ENCODE measurements around the gene GGT6. TPM values are rescaled to one million over a fixed set of nuclear protein-coding genes. Genes with fewer than 3 reads are reported as not detected.
A peak's percentile ranks its signal among the peaks of the same experiment; 100 is the strongest.

GGT6 gene
- polyA plus RNA-seq, 1 donor (not counting 4 experiments of a cell fraction or from before 2014, with no cell fraction given): 0.93 TPM

DNA sequence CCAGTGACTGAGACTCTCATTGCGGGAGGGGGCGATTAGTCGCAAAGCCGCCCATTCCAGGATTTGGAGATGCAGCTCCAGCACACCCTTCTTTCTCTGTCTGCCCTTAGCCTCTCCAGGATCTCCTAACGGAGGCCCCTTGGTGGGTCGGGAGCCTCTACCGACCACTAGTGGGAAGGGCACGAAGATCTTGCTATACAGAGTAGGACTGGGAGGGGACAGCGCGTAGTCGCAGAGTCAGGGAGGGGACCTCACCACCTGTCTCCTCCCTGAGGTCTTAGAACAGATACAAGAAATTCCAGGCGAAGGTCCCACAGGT lies 23.4 kb upstream of the GGT6 start:
- no peaks in the 10 kb centered on the region for H3K79me2 ChIP-seq (ENCODE audit: control insufficient read depth, insufficient read depth, low read length)
- TF ChIP-seq, protein P1, sequence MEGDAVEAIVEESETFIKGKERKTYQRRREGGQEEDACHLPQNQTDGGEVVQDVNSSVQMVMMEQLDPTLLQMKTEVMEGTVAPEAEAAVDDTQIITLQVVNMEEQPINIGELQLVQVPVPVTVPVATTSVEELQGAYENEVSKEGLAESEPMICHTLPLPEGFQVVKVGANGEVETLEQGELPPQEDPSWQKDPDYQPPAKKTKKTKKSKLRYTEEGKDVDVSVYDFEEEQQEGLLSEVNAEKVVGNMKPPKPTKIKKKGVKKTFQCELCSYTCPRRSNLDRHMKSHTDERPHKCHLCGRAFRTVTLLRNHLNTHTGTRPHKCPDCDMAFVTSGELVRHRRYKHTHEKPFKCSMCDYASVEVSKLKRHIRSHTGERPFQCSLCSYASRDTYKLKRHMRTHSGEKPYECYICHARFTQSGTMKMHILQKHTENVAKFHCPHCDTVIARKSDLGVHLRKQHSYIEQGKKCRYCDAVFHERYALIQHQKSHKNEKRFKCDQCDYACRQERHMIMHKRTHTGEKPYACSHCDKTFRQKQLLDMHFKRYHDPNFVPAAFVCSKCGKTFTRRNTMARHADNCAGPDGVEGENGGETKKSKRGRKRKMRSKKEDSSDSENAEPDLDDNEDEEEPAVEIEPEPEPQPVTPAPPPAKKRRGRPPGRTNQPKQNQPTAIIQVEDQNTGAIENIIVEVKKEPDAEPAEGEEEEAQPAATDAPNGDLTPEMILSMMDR (optimal IDR thresholded peaks at IDR 0.05 in 1 of 3, IDR thresholded peaks at IDR 0.05 in 1 of 3, conservative IDR thresholded peaks at IDR 0.05 in 1 of 3; ENCODE audit: extremely low read depth in 1 of 3, insufficient read depth in 2 of 3, low read length in 3 of 3): no peak
- TF ChIP-seq EZH2 (IDR thresholded peaks at IDR 0.05; ENCODE audit: low read length): peak; percentile 46
- FAIRE-seq (no peak), DNase-seq (ENCODE audit: low read depth, low spot score) (no peak)
- dilution Hi-C loops (cut with MboI; ENCODE audit: extremely low pct_ligation_motif_present, low sequenced_read_pairs): no loop called here
- H3K4me3 ChIP-seq (ENCODE audit: control insufficient read depth in 2 of 3, extremely low read depth in 1 of 3, insufficient read depth in 2 of 3, low read depth in 1 of 3, low read length in 3 of 3): no peak overlapping the region
- no peaks in the 10 kb centered on the region for H3K36me3 ChIP-seq (ENCODE audit: control insufficient read depth in 2 of 2, extremely low read depth in 1 of 2, insufficient read depth in 2 of 2, low read length in 2 of 2)
- peaks cover 14% of the 10 kb centered on the region for H3K4me1 ChIP-seq (ENCODE audit: control insufficient read depth, extremely low read depth, insufficient read depth, low read length)
- no peak overlapping the region for H3K9ac ChIP-seq (ENCODE audit: control insufficient read depth, extremely low read depth, insufficient read depth, low read length)
- no peaks in the 10 kb centered on the region for H3K9me3 ChIP-seq (ENCODE audit: control insufficient read depth, low read depth, low read length)
- peaks cover 66% of the 10 kb centered on the region for H3K27me3 ChIP-seq (ENCODE audit: control insufficient read depth, extremely low read depth, insufficient read depth, low read length)
- H3K27ac ChIP-seq (ENCODE audit: control insufficient read depth, insufficient read depth, low read length): no peak overlapping the region
- H2AFZ ChIP-seq (ENCODE audit: control insufficient read depth, low read length): no peak overlapping the region
- H3K4me2 ChIP-seq (ENCODE audit: control insufficient read depth, extremely low read depth, insufficient read depth, low read depth, low read length): no peak overlapping the region
- H4K20me1 ChIP-seq (ENCODE audit: control insufficient read depth, extremely low read depth, insufficient read depth, low read length): no peaks in the 10 kb centered on the region
- H3K9me1 ChIP-seq (ENCODE audit: control insufficient read depth, extremely low read depth, insufficient read depth, low read length): peaks cover 2% of the 10 kb centered on the region

DNA sequence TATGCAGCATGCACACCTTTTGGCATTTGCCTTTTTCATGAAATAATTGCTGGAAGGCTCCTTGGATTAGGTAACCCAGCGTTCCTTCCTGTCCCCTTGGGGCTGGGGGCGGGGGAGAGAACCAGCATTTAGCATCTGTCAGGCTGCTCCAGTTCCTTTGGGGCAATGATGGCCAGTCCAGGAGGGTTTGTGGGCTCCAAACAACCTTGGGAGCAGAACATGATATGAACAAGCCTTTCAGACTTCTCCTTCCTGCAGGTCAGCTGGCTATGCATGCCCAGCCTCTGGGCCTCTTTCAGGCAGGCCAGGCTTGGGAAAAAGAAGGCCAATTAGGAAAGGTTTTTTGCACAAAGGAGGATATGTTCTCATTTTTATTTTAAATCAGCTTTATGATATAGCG lies 22.8 kb upstream of the GGT6 start:
- H3K79me2 ChIP-seq (ENCODE audit: control insufficient read depth, insufficient read depth, low read length): no peaks in the 10 kb centered on the region
- H3K4me1 ChIP-seq (ENCODE audit: control insufficient read depth, extremely low read depth, insufficient read depth, low read length): peaks cover 14% of the 10 kb centered on the region
- dilution Hi-C loops (cut with MboI; ENCODE audit: extremely low pct_ligation_motif_present, low sequenced_read_pairs): no loop called here
- no peaks in the 10 kb centered on the region for H3K9me3 ChIP-seq (ENCODE audit: control insufficient read depth, low read depth, low read length)
- H3K36me3 ChIP-seq (ENCODE audit: control insufficient read depth in 2 of 2, extremely low read depth in 1 of 2, insufficient read depth in 2 of 2, low read length in 2 of 2): no peaks in the 10 kb centered on the region
- no peaks in the 10 kb centered on the region for H4K20me1 ChIP-seq (ENCODE audit: control insufficient read depth, extremely low read depth, insufficient read depth, low read length)
- H3K9ac ChIP-seq (ENCODE audit: control insufficient read depth, extremely low read depth, insufficient read depth, low read length): no peak overlapping the region
- no peak overlapping the region for H3K4me3 ChIP-seq (ENCODE audit: control insufficient read depth in 2 of 3, extremely low read depth in 1 of 3, insufficient read depth in 2 of 3, low read depth in 1 of 3, low read length in 3 of 3)
- H3K27me3 ChIP-seq (ENCODE audit: control insufficient read depth, extremely low read depth, insufficient read depth, low read length): peaks cover 60% of the 10 kb centered on the region
- H3K27ac ChIP-seq (ENCODE audit: control insufficient read depth, insufficient read depth, low read length): no peak overlapping the region
- no peak overlapping the region for H2AFZ ChIP-seq (ENCODE audit: control insufficient read depth, low read length)
- no peak for FAIRE-seq
- TF ChIP-seq EZH2 (IDR thresholded peaks at IDR 0.05; ENCODE audit: low read length): no peak
- TF ChIP-seq, protein P1 (optimal IDR thresholded peaks at IDR 0.05 in 1 of 3, IDR thresholded peaks at IDR 0.05 in 1 of 3, conservative IDR thresholded peaks at IDR 0.05 in 1 of 3; ENCODE audit: extremely low read depth in 1 of 3, insufficient read depth in 2 of 3, low read length in 3 of 3): no peak
- DNase-seq (ENCODE audit: low read depth, low spot score): no peak
- peaks cover 2% of the 10 kb centered on the region for H3K9me1 ChIP-seq (ENCODE audit: control insufficient read depth, extremely low read depth, insufficient read depth, low read length)
- H3K4me2 ChIP-seq (ENCODE audit: control insufficient read depth, extremely low read depth, insufficient read depth, low read depth, low read length): no peak overlapping the region

All from keratinocyte (primary cell).